NK-92 treated with Interleukin-12 subunit alpha and Interleukin-12 subunit beta, amount 100 ng/mL, for 24 hours (cell line): ENCODE data around the gene INTS1.

Experiments
- DNase-seq: peaks from one replicate; lab custom pipeline; 2025; lab: John Stamatoyannopoulos, UW

Gene INTS1

GRCh38 chr7:1432411-1433082 is 71.6 kb downstream of the INTS1 start:
- DNase-seq, result peak; percentile 20

- no peak for DNase-seq
These were observed 72.4 kb downstream of the INTS1 start for GRCh38 chr7:1431634-1432380.

GRCh38 chr7:1431226-1431625 is 73.0 kb downstream of the INTS1 start:
- no peak for DNase-seq

GRCh38 chr7:1430056-1430845 is 73.9 kb downstream of the INTS1 start:
- no peak for DNase-seq

DNA sequence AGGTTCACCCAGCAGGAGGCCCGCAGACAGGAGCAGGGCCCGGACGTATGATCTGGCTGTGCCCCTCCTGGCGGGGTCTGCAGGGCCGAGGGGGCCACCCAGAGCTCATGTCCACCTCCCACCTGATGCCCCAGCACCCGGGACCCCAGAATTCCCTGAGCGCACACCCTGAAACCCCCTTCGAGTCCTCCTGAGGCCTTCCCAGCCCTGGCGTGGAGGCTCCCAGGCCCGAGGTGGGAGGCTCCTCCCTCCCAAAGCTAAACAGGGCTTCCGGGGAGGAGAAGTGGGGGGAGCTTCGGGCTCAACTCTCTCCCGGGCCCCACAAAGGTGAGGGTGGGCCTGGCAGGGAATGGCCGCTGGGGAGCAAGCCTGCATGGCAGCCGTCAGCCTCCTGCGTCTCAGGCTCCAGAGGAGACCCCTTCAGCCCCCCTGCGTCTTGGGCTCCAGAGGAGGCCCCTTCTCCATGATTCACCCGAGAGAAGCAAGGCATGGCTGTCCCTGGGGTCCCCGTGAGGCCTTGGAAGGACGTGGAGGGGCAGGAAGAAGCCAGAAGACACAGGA is 75.2 kb downstream of the INTS1 start:
- no peak for DNase-seq

DNA sequence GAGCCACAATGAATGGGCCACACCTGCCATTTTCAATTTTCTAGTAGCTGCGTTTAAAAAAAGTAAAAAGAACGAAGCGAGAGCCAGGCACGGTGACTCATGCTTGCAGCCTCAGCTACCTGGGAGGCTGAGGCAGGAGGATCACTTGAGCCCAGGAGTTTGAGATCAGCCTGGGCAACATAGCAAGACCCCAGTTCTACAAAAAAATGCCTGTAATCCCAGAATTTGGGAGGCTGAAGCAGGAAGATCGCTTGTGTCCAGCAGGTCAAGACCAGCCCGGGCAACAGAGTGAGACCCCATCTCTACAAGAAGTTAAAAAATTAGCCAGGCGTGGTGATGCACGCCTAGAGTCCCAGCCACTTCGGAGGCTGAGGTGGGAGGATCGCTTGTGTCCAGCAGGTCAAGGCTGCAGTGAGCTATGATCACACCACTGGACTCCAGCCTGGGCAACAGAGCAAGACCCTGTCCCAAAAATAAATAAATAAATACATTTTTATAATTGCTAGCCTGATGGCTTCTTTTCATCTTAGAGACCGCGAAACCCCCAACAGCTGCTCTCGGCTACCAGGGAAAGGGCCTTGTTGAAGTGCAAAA is 77.0 kb downstream of the INTS1 start:
- no peak for DNase-seq

DNA sequence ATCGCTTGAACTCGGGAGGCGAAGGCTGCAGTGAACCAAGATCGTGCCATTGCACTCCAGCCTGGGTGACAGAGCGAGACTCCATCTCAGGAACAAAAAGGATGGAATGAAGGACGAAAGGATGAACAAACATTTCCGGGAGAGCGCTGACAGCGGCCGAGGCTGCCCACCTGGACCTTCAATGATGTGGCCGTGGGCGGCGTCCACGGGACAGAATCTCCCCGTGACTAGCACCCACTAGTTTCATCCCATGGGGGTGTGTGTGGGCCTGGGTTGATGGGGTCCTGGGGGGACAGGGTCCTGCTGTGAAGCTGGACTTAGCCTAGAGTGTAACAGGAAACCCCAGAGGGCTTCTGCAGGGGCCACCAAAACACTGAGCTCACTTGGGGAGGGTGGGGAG is 77.7 kb downstream of the INTS1 start:
- DNase-seq, result no peak

GRCh38 chr7:1425292-1426136 is 78.7 kb downstream of the INTS1 start:
- DNase-seq, result no peak

- DNase-seq, result no peak
These were observed 80.1 kb downstream of the INTS1 start for GRCh38 chr7:1424041-1424440.

DNA sequence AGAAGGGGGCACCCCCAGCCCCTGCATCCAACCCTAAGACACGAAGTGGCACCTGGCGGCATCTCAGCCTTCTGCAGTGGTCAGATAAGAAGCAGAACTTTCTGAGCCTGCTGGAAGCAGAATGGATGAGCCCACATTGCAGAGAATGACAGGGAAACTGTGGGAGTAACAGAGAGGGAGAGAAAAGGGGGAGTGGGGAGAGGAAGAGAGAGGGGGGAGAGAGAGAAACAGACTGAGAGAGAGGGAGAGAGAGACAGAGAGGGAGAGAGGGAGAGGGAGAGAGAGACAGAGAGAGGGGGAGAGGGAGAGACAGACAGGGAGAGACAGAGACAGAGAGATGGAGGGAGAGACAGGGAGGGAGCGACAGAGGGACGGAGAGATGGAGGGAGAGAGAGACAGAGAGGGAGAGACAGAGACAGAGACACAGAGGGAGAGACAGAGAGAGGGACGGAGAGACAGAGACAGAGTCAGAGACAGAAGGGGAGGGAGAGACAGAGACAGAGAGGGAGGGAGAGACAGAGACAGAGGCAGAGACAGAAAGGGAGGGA is 80.9 kb downstream of the INTS1 start:
- no peak for DNase-seq

DNA sequence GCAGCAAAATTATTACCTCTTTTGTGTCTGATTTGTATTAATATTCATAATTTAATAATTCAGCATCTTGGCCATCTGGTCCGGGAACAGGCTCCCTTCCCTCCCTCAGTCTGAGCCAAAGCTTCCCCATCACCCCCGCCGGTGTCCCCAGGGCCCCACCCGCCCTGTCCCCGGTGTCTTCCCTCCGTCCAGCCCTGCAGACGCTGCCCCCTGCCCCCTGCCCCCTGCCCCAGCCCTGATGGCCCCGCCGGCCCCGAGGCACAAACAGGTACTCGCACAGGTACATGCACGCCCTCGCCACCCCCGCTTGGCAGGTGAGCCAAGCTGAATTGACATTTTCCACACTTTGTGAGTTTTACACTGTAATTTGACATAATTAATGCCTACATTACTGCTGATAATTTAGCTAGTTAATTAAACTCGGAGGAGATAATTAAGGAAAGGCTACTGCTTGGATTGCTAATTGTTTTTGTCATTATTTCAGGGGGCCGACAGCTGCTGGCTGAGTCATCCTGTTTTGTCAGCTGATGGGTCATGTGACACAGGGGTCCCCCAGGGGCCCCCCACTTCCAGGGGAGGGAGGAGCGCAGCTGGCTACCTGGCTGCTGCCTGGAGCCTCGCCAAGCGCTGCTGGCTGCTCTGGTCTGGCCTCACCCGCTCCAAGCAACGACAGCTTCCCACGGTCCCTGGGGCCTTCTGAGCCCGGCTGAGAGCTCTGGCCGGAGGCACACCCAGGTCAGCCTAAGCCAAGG is 81.5 kb downstream of the INTS1 start:
- DNase-seq, result no peak

- DNase-seq, result no peak
These were observed 82.2 kb downstream of the INTS1 start for GRCh38 chr7:1421946-1422345.

- DNase-seq, result no peak
These were observed 83.0 kb downstream of the INTS1 start for GRCh38 chr7:1421020-1421790.
